H1 (cell line): Measurements from ENCODE around the gene ARHGEF10L. TPM values are rescaled to one million over a fixed set of nuclear protein-coding genes. Genes with fewer than 3 reads are reported as not detected.

ENCODE experiments used
- CTCF ChIA-PET: fragments of 300-600 bp; sonication (Branson Sonifier 250); formaldehyde crosslinking; loops from one replicate; lab custom pipeline; 2021; ENCODE audit not compliant: partially characterized antibody; lab: Charles Lee
- POLR2A ChIA-PET: fragments of 300-600 bp; sonication (Branson Sonifier 250); formaldehyde crosslinking; loops from one replicate; lab custom pipeline; 2021; ENCODE audit warnings: inconsistent platforms; ENCODE audit not compliant: partially characterized antibody; lab: Charles Lee
- DNase-seq, 2 experiments: peaks; one replicate each; pipeline versions ENCODE4 v3.0.0 to v3.0.0-alpha.2; 2010 to 2022; ENCODE audit warnings: low spot score in 2 of 2, low read depth in 1 of 2, mixed read lengths in 1 of 2
- FAIRE-seq: peaks from 2 replicates; lab custom pipeline; 2011; peaks lifted over from hg19 to GRCh38; lab: Jason Lieb, UNC
- H2AFZ ChIP-seq: 2 replicates; pipeline ENCODE4 v1.8.1; 2012; ENCODE audit warnings: low read length, inconsistent platforms
- H2AK5ac ChIP-seq: 2 replicates; pipeline ENCODE4 v1.6.1; 2013; ENCODE audit warnings: low read depth, low read length
- H2BK120ac ChIP-seq: replicated peaks from 2 replicates; pipeline ENCODE3; 2013; ENCODE audit warnings: low read depth, low read length, inconsistent platforms
- H2BK12ac ChIP-seq: 2 replicates; pipeline ENCODE4 v1.6.1; 2013; ENCODE audit warnings: low read depth, low read length
- H2BK15ac ChIP-seq: 2 replicates; pipeline ENCODE4 v1.6.1; 2013; ENCODE audit warnings: low read length
- H2BK20ac ChIP-seq: 2 replicates; pipeline ENCODE4 v1.6.1; 2013; ENCODE audit warnings: low read length
- H2BK5ac ChIP-seq: 2 replicates; pipeline ENCODE4 v1.6.1; 2013; ENCODE audit warnings: low read depth, low read length
- H3K14ac ChIP-seq: 2 replicates; pipeline ENCODE4 v1.6.1; 2013; ENCODE audit warnings: inconsistent platforms; ENCODE audit not compliant: insufficient read length
- H3K18ac ChIP-seq: 2 replicates; pipeline ENCODE4 v1.6.1; 2013; ENCODE audit warnings: low read length; ENCODE audit errors: extremely low read depth
- H3K23ac ChIP-seq: 2 replicates; pipeline ENCODE4 v1.6.1; 2013; ENCODE audit warnings: inconsistent platforms; ENCODE audit not compliant: insufficient read length
- H3K23me2 ChIP-seq: 2 replicates; pipeline ENCODE4 v1.6.1; 2013; ENCODE audit warnings: low read depth, low read length
- H3K27ac ChIP-seq: 2 replicates; pipeline ENCODE4 v1.6.1; 2011; ENCODE audit warnings: low read depth, low read length, inconsistent platforms
- H3K27me3 ChIP-seq, 4 experiments: replicated peaks in 1 of 4; 1 replicate in 1 of 4; 2 replicates in 3 of 4; pipeline versions ENCODE4 v1.6.1 to v1.8.1; 2011 to 2013; ENCODE audit warnings: low read length in 3 of 4, mild to moderate bottlenecking in 3 of 4, inconsistent platforms in 2 of 4, mixed read lengths in 2 of 4, moderate library complexity in 1 of 4; ENCODE audit not compliant: control insufficient read depth in 3 of 4, insufficient read depth in 3 of 4; ENCODE audit errors: extremely low read depth in 1 of 4
- H3K36me3 ChIP-seq, 4 experiments: 2 replicates each; pipeline versions ENCODE4 v1.6.1 to v1.8.1; 2011 to 2013; ENCODE audit warnings: mild to moderate bottlenecking in 4 of 4, low read length in 3 of 4, moderate library complexity in 2 of 4, control low read depth in 1 of 4, inconsistent platforms in 1 of 4; ENCODE audit not compliant: insufficient read depth in 4 of 4, control insufficient read depth in 2 of 4
- H3K4ac ChIP-seq: replicated peaks from 2 replicates; pipeline ENCODE3; 2013; ENCODE audit warnings: low read length, low read depth, mixed read lengths, inconsistent platforms; ENCODE audit not compliant: insufficient read length
- H3K4me1 ChIP-seq, 4 experiments: replicated peaks in 1 of 4; 1 replicate in 1 of 4; 2 replicates in 3 of 4; pipeline versions ENCODE4 v1.6.1 to v1.8.1; 2011 to 2013; ENCODE audit warnings: low read length in 3 of 4, inconsistent platforms in 2 of 4, mixed read lengths in 1 of 4; ENCODE audit not compliant: insufficient read depth in 4 of 4, control insufficient read depth in 3 of 4
- H3K4me2 ChIP-seq, 2 experiments: 2 replicates each; pipeline versions ENCODE4 v1.6.1 to v1.8.1; 2011 to 2013; ENCODE audit warnings: low read depth in 2 of 2, low read length in 2 of 2, control low read depth in 1 of 2, inconsistent platforms in 1 of 2, mild to moderate bottlenecking in 1 of 2; ENCODE audit not compliant: insufficient read depth in 1 of 2
- H3K4me3 ChIP-seq, 4 experiments: fragments of 200-600, 300-600 bp in 1 of 4; sonication (generic), shearing (Covaris generic), sonication (Bioruptor Twin) in 1 of 4; 2 replicates each; pipeline versions ENCODE4 v1.5.1 to v1.8.1; 2011 to 2016; ENCODE audit warnings: low read length in 4 of 4, low read depth in 3 of 4, control low read depth in 2 of 4, inconsistent platforms in 2 of 4, mild to moderate bottlenecking in 2 of 4, mixed read lengths in 1 of 4, moderate library complexity in 1 of 4; ENCODE audit not compliant: insufficient read depth in 2 of 4; ENCODE audit errors: extremely low read depth in 1 of 4
- H3K56ac ChIP-seq: replicated peaks from 2 replicates; pipeline ENCODE3; 2013; ENCODE audit warnings: low read depth, mild to moderate bottlenecking, mixed read lengths, low read length, inconsistent platforms; ENCODE audit not compliant: insufficient read length
- H3K79me1 ChIP-seq: 2 replicates; pipeline ENCODE4 v1.6.1; 2013; ENCODE audit warnings: low read depth, low read length, control low read depth
- H3K79me2 ChIP-seq, 2 experiments: 2 replicates each; pipeline versions ENCODE4 v1.6.1 to v1.8.1; 2012 to 2013; ENCODE audit warnings: low read length in 2 of 2, mild to moderate bottlenecking in 2 of 2, inconsistent platforms in 1 of 2; ENCODE audit not compliant: insufficient read depth in 2 of 2, control insufficient read depth in 1 of 2
- H3K9ac ChIP-seq, 4 experiments: replicated peaks in 1 of 4; 1 replicate in 1 of 4; 2 replicates in 3 of 4; pipeline versions ENCODE4 v1.6.1 to v1.8.1; 2011 to 2013; ENCODE audit warnings: low read depth in 3 of 4, low read length in 3 of 4, control low read depth in 2 of 4, mild to moderate bottlenecking in 2 of 4, moderate library complexity in 2 of 4, inconsistent platforms in 1 of 4; ENCODE audit errors: extremely low read depth in 1 of 4
- H3K9me3 ChIP-seq, 2 experiments: 2 replicates each; pipeline versions ENCODE4 v1.6.1 to v1.8.1; 2012 to 2013; ENCODE audit warnings: mild to moderate bottlenecking in 2 of 2, moderate library complexity in 2 of 2, control low read depth in 1 of 2, inconsistent platforms in 1 of 2, low read depth in 1 of 2, low read length in 1 of 2, mixed read lengths in 1 of 2; ENCODE audit not compliant: insufficient read depth in 2 of 2
- H4K20me1 ChIP-seq, 2 experiments: replicated peaks in 1 of 2; 2 replicates each; pipeline versions ENCODE3 to v1.8.1; 2011 to 2013; ENCODE audit warnings: inconsistent platforms in 2 of 2, low read length in 2 of 2, mild to moderate bottlenecking in 1 of 2; ENCODE audit not compliant: insufficient read depth in 2 of 2, control insufficient read depth in 1 of 2
- H4K5ac ChIP-seq: 2 replicates; pipeline ENCODE4 v1.6.1; 2013; ENCODE audit warnings: low read length, low read depth, mixed read lengths, inconsistent platforms; ENCODE audit not compliant: insufficient read length
- H4K8ac ChIP-seq: 2 replicates; pipeline ENCODE4 v1.8.0; 2013; ENCODE audit warnings: mild to moderate bottlenecking, moderate library complexity, low read length, inconsistent platforms; ENCODE audit not compliant: insufficient read depth; ENCODE audit errors: extremely low read depth
- H4K91ac ChIP-seq: replicated peaks from 2 replicates; pipeline ENCODE3; 2013; ENCODE audit warnings: low read length, mixed read lengths, inconsistent platforms; ENCODE audit not compliant: insufficient read length
- EZH2 ChIP-seq: fragments of 200-600 bp; sonication (generic); IDR thresholded peaks from 2 replicates; pipeline ENCODE4 v1.7.1; 2012; ENCODE audit warnings: low read depth, mild to moderate bottlenecking, moderate library complexity, low read length, inconsistent platforms; ENCODE audit not compliant: severe bottlenecking
- PHF8 ChIP-seq: fragments of 200-600 bp; sonication (generic); conservative IDR thresholded peaks from 2 replicates; pipeline ENCODE4 v1.7.1; 2012; ENCODE audit warnings: low read depth, mild to moderate bottlenecking, inconsistent platforms, low read length, moderate library complexity
- YY1 ChIP-seq: IDR thresholded peaks from 2 replicates; pipeline ENCODE4 v1.6.1; 2011; ENCODE audit warnings: low read depth, mild to moderate bottlenecking, low read length
- WGBS, 2 experiments: shearing (Covaris generic) in 1 of 2; methylation state at CpG; one replicate each; pipeline versions ENCODE4 v1.1.6 to v1.1.7; 2013 to 2015; ENCODE audit warnings: low lambda C conversion rate in 2 of 2, mixed read lengths in 2 of 2, inconsistent platforms in 1 of 2, low coverage in 1 of 2, missing lambda C conversion rate in 1 of 2; ENCODE audit not compliant: insufficient replicate concordance in 2 of 2, insufficient coverage in 1 of 2, insufficient read length in 1 of 2; ENCODE audit errors: extremely low coverage in 1 of 2, missing lambda C conversion rate in 1 of 2; 5-methylcytosine and 5-hydroxymethylcytosine counted together
- polyA plus RNA-seq, 7 experiments: library from polyadenylated mRNA; depleted of rRNA in 3 of 7; stranded (reverse) in 5 of 7; unstranded in 2 of 7; fragments of >200 nt in 5 of 7; fragments of 200-250 nt in 2 of 7; gene quantifications; 1 replicate in 5 of 7; 2 replicates in 1 of 7; 4 replicates in 1 of 7; pipeline versions ENCODE4 v1.2.1 to v1.2.3, GENCODE V29; 2011 to 2013; ENCODE audit warnings: missing spikeins in 2 of 7, mixed read lengths in 2 of 7
- total RNA-seq: library from RNA; stranded (reverse); fragmentation: NEBNext Ultra II Directional; extraction: Animal tissue kit (Norgen Biotek cat#: 25700); gene quantifications from 2 replicates; pipeline ENCODE4 v1.2.1, GENCODE V29; 2021

Gene ARHGEF10L
- total and polyA plus RNA-seq, 2 of the 8 experiments (the other 6 are each of a cell fraction or from before 2014, with no cell fraction given) = 33.6 to 39.6 TPM

DNA sequence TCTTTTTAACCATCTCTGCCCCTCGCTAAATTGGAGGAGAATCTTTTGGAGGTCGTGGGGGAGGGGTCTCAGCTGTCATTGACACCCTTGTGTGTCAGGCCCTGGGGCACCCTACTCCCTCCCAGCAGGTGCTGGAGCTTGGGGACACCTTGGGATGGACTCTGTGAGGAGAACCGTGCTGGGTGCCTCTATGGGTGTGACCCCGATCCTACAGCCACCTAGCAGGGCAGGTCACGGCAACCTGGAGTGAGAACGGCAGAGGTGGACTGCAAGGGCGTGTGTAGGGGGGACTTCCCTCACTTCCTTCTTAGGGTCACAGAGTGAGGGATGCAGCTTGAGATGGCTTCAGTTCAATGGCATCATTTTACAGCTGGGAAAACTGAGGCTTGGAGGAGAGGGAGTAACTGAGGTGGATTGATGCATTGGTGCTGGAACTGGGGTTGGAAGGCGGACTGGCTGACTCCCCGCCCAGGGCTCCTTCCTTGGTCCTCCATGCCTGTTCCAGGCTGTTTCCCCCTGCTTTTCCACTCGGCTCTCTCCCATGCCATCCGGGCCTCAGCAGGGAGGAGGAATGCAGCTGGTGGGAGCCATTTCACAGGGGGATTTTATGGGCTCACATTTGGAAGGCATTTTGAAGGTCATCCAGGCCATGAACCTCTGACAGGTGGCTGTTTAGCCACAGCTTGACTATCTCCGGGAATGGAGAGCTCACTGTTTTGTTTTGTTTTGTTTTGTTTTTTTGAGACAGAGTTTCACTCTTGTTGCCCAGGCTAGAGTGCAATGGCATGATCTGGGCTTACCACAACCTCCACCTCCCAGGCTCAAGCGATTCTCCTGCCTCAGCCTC is 18.8 kb upstream of the ARHGEF10L start:
- H2AK5ac ChIP-seq = peak overlapping the region; percentile 54; the same call in 1 of the 2 replicates
- peak overlapping the region; percentile 98 for H2BK20ac ChIP-seq
- no peak overlapping the region for H4K8ac ChIP-seq
- H4K5ac ChIP-seq = no peak overlapping the region
- H3K27ac ChIP-seq = no peak overlapping the region; the same call in 1 of the 2 replicates
- peak overlapping the region; percentile 97 for H2BK15ac ChIP-seq
- no peaks in the 10 kb centered on the region for H3K27me3 ChIP-seq
- no peak overlapping the region for H3K4me3 ChIP-seq
- FAIRE-seq (no peak), DNase-seq (no peak)
- no peak overlapping the region for H2AFZ ChIP-seq
- no peaks in the 10 kb centered on the region for H3K36me3 ChIP-seq
- H3K4me1 ChIP-seq = peaks cover 6 to 31% (median 23%) of the 10 kb centered on the region in 4 experiments
- H2BK120ac ChIP-seq = peak overlapping the region; percentile 66
- 75% methylated on average over 13 of the region's 13 CpGs; no CpG with 5 or more reads in 1 of the 2 experiments for WGBS, 2 experiments
- no peaks in the 10 kb centered on the region for H3K79me1 ChIP-seq
- peak overlapping the region; percentile 93 for H4K91ac ChIP-seq
- H3K9ac ChIP-seq = no peak overlapping the region
- no peaks in the 10 kb centered on the region; the same call in none of the 2 replicates for H3K23me2 ChIP-seq
- peak overlapping the region; percentile 90; the same call in 1 of the 2 replicates for H2BK5ac ChIP-seq
- H3K56ac ChIP-seq = no peak overlapping the region
- no peaks in the 10 kb centered on the region for H4K20me1 ChIP-seq
- no peaks in the 10 kb centered on the region for H3K9me3 ChIP-seq
- peak overlapping the region; percentile 84 for H3K18ac ChIP-seq
- H2BK12ac ChIP-seq = peak overlapping the region; percentile 95
- TF ChIP-seq PHF8 (no peak), EZH2 (no peak), YY1 (0 out of 2 replicates have a peak, but pooled peaks have one; percentile 60)
- CTCF ChIA-PET = interaction anchor here (0.6 to 29.1 kb wide), 7 partner anchors 9 to 1883 kb away, joined by 3 to 1640 read pairs (median 4); partner anchors contain the start of gene ARHGEF10L
- no peaks in the 10 kb centered on the region for H3K79me2 ChIP-seq
- no peak overlapping the region for H3K23ac ChIP-seq
- H3K14ac ChIP-seq = no peak overlapping the region
- POLR2A ChIA-PET = interaction anchor here (0.6 to 7.5 kb wide), 9 partner anchors 10 to 804 kb away, joined by 3 to 49 read pairs (median 5); partner anchors contain the start of gene ARHGEF10L
- peak overlapping the region; percentile 95 for H3K4ac ChIP-seq
- H3K4me2 ChIP-seq = no peak overlapping the region
